H9 (cell line): ENCODE data around the gene NBPF26. TPM values are rescaled to one million over a fixed set of nuclear protein-coding genes. Genes with fewer than 3 reads are reported as not detected.
A peak's percentile ranks its signal among the peaks of the same experiment; 100 is the strongest.
"Not testable (repeated sequence)": the region's sequence is repeated elsewhere in the genome, so short reads cannot be mapped to it uniquely, and the experiment has no call there.

Experiments used
- DNase-seq: peaks from one replicate; pipeline ENCODE4 v3.0.0-alpha.2; 2017
- H2AFZ ChIP-seq: one replicate; pipeline ENCODE4 v1.6.1; 2013; ENCODE audit warnings: mild to moderate bottlenecking, low read length, control low read depth, moderate library complexity
- H2AK5ac ChIP-seq: 2 replicates; pipeline ENCODE4 v1.6.1; 2013; ENCODE audit warnings: low read length, control low read depth, mixed read lengths; ENCODE audit not compliant: insufficient read length
- H2BK120ac ChIP-seq: one replicate; pipeline ENCODE4 v1.6.1; 2013; ENCODE audit warnings: low read depth, mild to moderate bottlenecking, low read length, control low read depth, inconsistent platforms; ENCODE audit not compliant: poor library complexity, severe bottlenecking
- H2BK12ac ChIP-seq: 2 replicates; pipeline ENCODE4 v1.6.1; 2013; ENCODE audit warnings: low read length, control low read depth, mixed read lengths, low read depth; ENCODE audit not compliant: insufficient read length
- H2BK15ac ChIP-seq: 2 replicates; pipeline ENCODE4 v1.6.1; 2013; ENCODE audit warnings: low read depth, low read length, control low read depth
- H2BK20ac ChIP-seq: one replicate; pipeline ENCODE4 v1.6.1; 2013; ENCODE audit warnings: low read depth, mild to moderate bottlenecking, low read length, control low read depth, inconsistent platforms; ENCODE audit not compliant: poor library complexity, severe bottlenecking
- H2BK5ac ChIP-seq: 2 replicates; pipeline ENCODE4 v1.6.1; 2013; ENCODE audit warnings: low read length, control low read depth, mixed read lengths; ENCODE audit not compliant: insufficient read length
- H3K14ac ChIP-seq: 2 replicates; pipeline ENCODE4 v1.6.1; 2013; ENCODE audit warnings: low read length, control low read depth; ENCODE audit not compliant: insufficient read depth
- H3K18ac ChIP-seq: 2 replicates; pipeline ENCODE4 v1.6.1; 2013; ENCODE audit warnings: low read depth, mild to moderate bottlenecking, mixed read lengths, low read length, control low read depth; ENCODE audit not compliant: insufficient read length
- H3K23ac ChIP-seq: 2 replicates; pipeline ENCODE4 v1.6.1; 2013; ENCODE audit warnings: low read length, control low read depth, mixed read lengths, low read depth; ENCODE audit not compliant: insufficient read length
- H3K23me2 ChIP-seq: 2 replicates; pipeline ENCODE4 v1.6.1; 2013; ENCODE audit warnings: low read depth, mild to moderate bottlenecking, mixed read lengths, low read length, control low read depth; ENCODE audit not compliant: insufficient read length, poor library complexity, severe bottlenecking
- H3K27ac ChIP-seq: 2 replicates; pipeline ENCODE4 v1.5.1; 2013; ENCODE audit warnings: low read length, control low read depth, mixed read lengths, low read depth; ENCODE audit not compliant: insufficient read length
- H3K27me3 ChIP-seq: 2 replicates; pipeline ENCODE4 v1.6.1; 2013; ENCODE audit warnings: low read length, control low read depth, inconsistent platforms; ENCODE audit not compliant: insufficient read depth
- H3K4ac ChIP-seq: 2 replicates; pipeline ENCODE4 v1.6.1; 2013; ENCODE audit warnings: low read depth, mild to moderate bottlenecking, control low read depth, inconsistent platforms, low read length, moderate library complexity
- H3K4me1 ChIP-seq: 2 replicates; pipeline ENCODE4 v1.6.1; 2013; ENCODE audit warnings: low read length, control low read depth, inconsistent platforms; ENCODE audit not compliant: insufficient read depth
- H3K4me2 ChIP-seq: 2 replicates; pipeline ENCODE4 v1.6.1; 2013; ENCODE audit warnings: low read length, control low read depth, mixed read lengths; ENCODE audit not compliant: insufficient read length, insufficient read depth
- H3K56ac ChIP-seq: 2 replicates; pipeline ENCODE4 v1.6.1; 2013; ENCODE audit warnings: low read depth, mild to moderate bottlenecking, mixed read lengths, low read length, control low read depth; ENCODE audit not compliant: insufficient read length
- H3K79me1 ChIP-seq: 2 replicates; pipeline ENCODE4 v1.6.1; 2013; ENCODE audit warnings: low read depth, mild to moderate bottlenecking, moderate library complexity, low read length, control low read depth, inconsistent platforms; ENCODE audit not compliant: insufficient read depth, poor library complexity, severe bottlenecking
- H3K79me2 ChIP-seq: 2 replicates; pipeline ENCODE4 v1.6.1; 2013; ENCODE audit warnings: low read length, control low read depth, inconsistent platforms; ENCODE audit not compliant: insufficient read depth
- H3K9ac ChIP-seq: 2 replicates; pipeline ENCODE4 v1.6.1; 2013; ENCODE audit warnings: low read length, control low read depth, mixed read lengths; ENCODE audit not compliant: insufficient read length; ENCODE audit errors: extremely low read depth
- H3K9me3 ChIP-seq: one replicate; pipeline ENCODE4 v1.6.1; 2013; ENCODE audit warnings: low read depth, low read length, inconsistent platforms; ENCODE audit not compliant: control insufficient read depth
- H3T11ph ChIP-seq: one replicate; pipeline ENCODE4 v1.6.1; 2013; ENCODE audit warnings: mild to moderate bottlenecking, low read length, control low read depth, inconsistent platforms
- H4K20me1 ChIP-seq: one replicate; pipeline ENCODE4 v1.6.1; 2013; ENCODE audit not compliant: control insufficient read depth, insufficient read length, insufficient read depth
- H4K5ac ChIP-seq: 2 replicates; pipeline ENCODE4 v1.6.1; 2013; ENCODE audit warnings: low read depth, mild to moderate bottlenecking, mixed read lengths, low read length, control low read depth; ENCODE audit not compliant: insufficient read length
- H4K8ac ChIP-seq: replicated peaks from 2 replicates; pipeline ENCODE4 v1.6.1; 2013; ENCODE audit warnings: low read length, control low read depth, mixed read lengths, low read depth; ENCODE audit not compliant: insufficient read length
- H4K91ac ChIP-seq: 2 replicates; pipeline ENCODE4 v1.6.1; 2013; ENCODE audit warnings: low read depth, mild to moderate bottlenecking, moderate library complexity, mixed read lengths, low read length, control low read depth; ENCODE audit not compliant: insufficient read length
- H3K27ac Mint-ChIP-seq, 3 experiments: 2 replicates in 2 of 3; 3 replicates in 1 of 3; pipeline ENCODE4 v1.8.0; 2020 to 2021; ENCODE audit warnings: mixed read lengths in 3 of 3, mild to moderate bottlenecking in 1 of 3, moderate library complexity in 1 of 3
- H3K27me3 Mint-ChIP-seq: 2 replicates; pipeline ENCODE4 v1.8.0; 2021; ENCODE audit warnings: low read depth, mild to moderate bottlenecking, moderate library complexity, mixed read lengths
- H3K36me3 Mint-ChIP-seq, 3 experiments: 2 replicates in 2 of 3; 3 replicates in 1 of 3; pipeline ENCODE4 v1.8.0; 2020 to 2021; ENCODE audit warnings: low read depth in 3 of 3, mixed read lengths in 3 of 3; ENCODE audit not compliant: insufficient read depth in 1 of 3
- H3K4me1 Mint-ChIP-seq, 2 experiments: 2 replicates each; pipeline ENCODE4 v1.8.0; 2020; ENCODE audit warnings: mixed read lengths in 2 of 2
- H3K4me3 Mint-ChIP-seq, 2 experiments: 2 replicates in 1 of 2; 3 replicates in 1 of 2; pipeline ENCODE4 v1.8.0; 2020 to 2021; ENCODE audit warnings: mild to moderate bottlenecking in 2 of 2, mixed read lengths in 2 of 2, moderate library complexity in 1 of 2
- H3K9me3 Mint-ChIP-seq, 2 experiments: 2 replicates in 1 of 2; 3 replicates in 1 of 2; pipeline ENCODE4 v1.8.0; 2020; ENCODE audit warnings: mild to moderate bottlenecking in 2 of 2, mixed read lengths in 2 of 2, moderate library complexity in 1 of 2
- WGBS: extraction: QIAGEN DNeasy Blood & Tissue Kit; methylation state at CpG from one replicate; pipeline ENCODE4 v1.1.7; 2013; ENCODE audit warnings: missing lambda C conversion rate, low lambda C conversion rate, mixed read lengths; ENCODE audit not compliant: insufficient read length; ENCODE audit errors: extremely low coverage; 5-methylcytosine and 5-hydroxymethylcytosine counted together
- total RNA-seq: library from RNA; stranded (reverse); gene quantifications from 2 replicates; pipeline ENCODE4 v1.2.1, GENCODE V29; 2021

NBPF26 gene
- total RNA-seq, 1 experiment from 2014 or later: 9.9 TPM

- not testable (repeated sequence) for H2BK12ac ChIP-seq, H3K27me3 ChIP-seq, H3K4ac ChIP-seq, H3K18ac ChIP-seq, H3K23ac ChIP-seq, H3K9me3 ChIP-seq, H3K56ac ChIP-seq, H4K5ac ChIP-seq, H2BK15ac ChIP-seq, H3K4me1 ChIP-seq, H3K27ac Mint-ChIP-seq, H3K14ac ChIP-seq, H2BK120ac ChIP-seq, H2BK20ac ChIP-seq, H4K8ac ChIP-seq, H3K79me1 ChIP-seq, H2AK5ac ChIP-seq, H3K27ac ChIP-seq, H4K91ac ChIP-seq, H3K27me3 Mint-ChIP-seq, H3K23me2 ChIP-seq, H3K79me2 ChIP-seq, H3K9me3 Mint-ChIP-seq, H3K4me1 Mint-ChIP-seq, H3K4me2 ChIP-seq, H2BK5ac ChIP-seq, H3T11ph ChIP-seq, DNase-seq, H3K9ac ChIP-seq, H4K20me1 ChIP-seq, H2AFZ ChIP-seq, H3K36me3 Mint-ChIP-seq
- H3K4me3 Mint-ChIP-seq: peak overlapping the region; percentile 66 to 73; a peak in 4 of 5 replicates
- no CpG with 5 or more reads among the region's 28 CpGs for WGBS
Measured at GRCh38 chr1:120724507-120724906, 762 bp downstream of the NBPF26 start.

GRCh38 chr1:120728811-120729210, 5.1 kb downstream of the NBPF26 start:
- not testable (repeated sequence) for H3K18ac ChIP-seq, H3K36me3 Mint-ChIP-seq, H2AK5ac ChIP-seq, H3K27me3 ChIP-seq, H3K4me1 ChIP-seq, H3T11ph ChIP-seq, H4K91ac ChIP-seq, H3K56ac ChIP-seq, H3K79me2 ChIP-seq, H4K8ac ChIP-seq, H2BK20ac ChIP-seq, H3K4me1 Mint-ChIP-seq, H2AFZ ChIP-seq, H3K23ac ChIP-seq, H3K27ac ChIP-seq, H3K4me2 ChIP-seq, H2BK120ac ChIP-seq, H3K79me1 ChIP-seq, H4K20me1 ChIP-seq, H3K9me3 Mint-ChIP-seq, H3K9me3 ChIP-seq, H2BK15ac ChIP-seq, H3K4me3 Mint-ChIP-seq, H2BK5ac ChIP-seq, H3K9ac ChIP-seq, H3K27ac Mint-ChIP-seq, DNase-seq, H2BK12ac ChIP-seq, H3K23me2 ChIP-seq, H3K4ac ChIP-seq, H3K27me3 Mint-ChIP-seq, H4K5ac ChIP-seq, H3K14ac ChIP-seq

GRCh38 chr1:120769090-120769489, 45.3 kb downstream of the NBPF26 start:
- not testable (repeated sequence) for H2BK12ac ChIP-seq, H3K4me3 Mint-ChIP-seq, H2BK120ac ChIP-seq, H3K27me3 Mint-ChIP-seq, H3K23me2 ChIP-seq, H3K27ac Mint-ChIP-seq, H3K4me1 Mint-ChIP-seq, H3K9me3 ChIP-seq, H2BK15ac ChIP-seq, H3K27me3 ChIP-seq, H3K79me1 ChIP-seq, H3K4me2 ChIP-seq, H4K5ac ChIP-seq, H3K56ac ChIP-seq, H3K4me1 ChIP-seq, H3T11ph ChIP-seq, H2AFZ ChIP-seq, H2BK20ac ChIP-seq, H3K9me3 Mint-ChIP-seq, H3K9ac ChIP-seq, H4K20me1 ChIP-seq, H3K36me3 Mint-ChIP-seq, H4K91ac ChIP-seq, H4K8ac ChIP-seq, H3K4ac ChIP-seq, H3K27ac ChIP-seq, H3K14ac ChIP-seq, DNase-seq, H3K79me2 ChIP-seq, H3K18ac ChIP-seq, H2BK5ac ChIP-seq, H2AK5ac ChIP-seq, H3K23ac ChIP-seq
- WGBS: no CpG with 5 or more reads among the region's 3 CpGs
